GM04503 (cell line): ENCODE results near the gene CHCHD3.

Experiments used
- DNase-seq: peaks from one replicate; pipeline ENCODE4 v3.0.0-alpha.2; 2012; ENCODE audit warnings: low read depth

The CHCHD3 gene

GRCh38 chr7:132773527-132773956 is 308.3 kb downstream of the CHCHD3 start:
- DNase-seq: peak; percentile 70

- no peak for DNase-seq
Measured at GRCh38 chr7:132771301-132771730, 310.6 kb downstream of the CHCHD3 start.

GRCh38 chr7:132770055-132770454 is 311.8 kb downstream of the CHCHD3 start:
- DNase-seq: no peak

- DNase-seq: no peak
Measured at GRCh38 chr7:132769280-132769679, 312.6 kb downstream of the CHCHD3 start.

- DNase-seq: no peak
Measured at GRCh38 chr7:132768099-132768498, 313.8 kb downstream of the CHCHD3 start.

GRCh38 chr7:132767378-132767777 is 314.5 kb downstream of the CHCHD3 start:
- no peak for DNase-seq

GRCh38 chr7:132766660-132767059 is 315.2 kb downstream of the CHCHD3 start:
- DNase-seq: no peak

GRCh38 chr7:132765861-132766260 is 316.0 kb downstream of the CHCHD3 start:
- no peak for DNase-seq

- DNase-seq: no peak
Measured at GRCh38 chr7:132764762-132765161, 317.1 kb downstream of the CHCHD3 start.

- DNase-seq: no peak
Measured at GRCh38 chr7:132760866-132761265, 321.0 kb downstream of the CHCHD3 start.

GRCh38 chr7:132760244-132760623 is 321.7 kb downstream of the CHCHD3 start:
- DNase-seq: no peak

- no peak for DNase-seq
Measured at GRCh38 chr7:132759482-132760243, 322.2 kb downstream of the CHCHD3 start.

- DNase-seq: no peak
Measured at GRCh38 chr7:132758986-132759385, 322.9 kb downstream of the CHCHD3 start.

- DNase-seq: no peak
Measured at GRCh38 chr7:132757783-132758182, 324.1 kb downstream of the CHCHD3 start.

GRCh38 chr7:132756484-132756990 is 325.4 kb downstream of the CHCHD3 start:
- no peak for DNase-seq

- DNase-seq: no peak
Measured at GRCh38 chr7:132755538-132756483, 326.1 kb downstream of the CHCHD3 start.

- no peak for DNase-seq
Measured at GRCh38 chr7:132752431-132752830, 329.5 kb downstream of the CHCHD3 start.

- no peak for DNase-seq
Measured at GRCh38 chr7:132751244-132751647, 330.6 kb downstream of the CHCHD3 start.

GRCh38 chr7:132750530-132751217 is 331.2 kb downstream of the CHCHD3 start:
- DNase-seq: no peak

- DNase-seq: no peak
Measured at GRCh38 chr7:132750096-132750495, 331.8 kb downstream of the CHCHD3 start.

GRCh38 chr7:132745510-132745909 is 336.4 kb downstream of the CHCHD3 start:
- DNase-seq: no peak

- DNase-seq: no peak
Measured at GRCh38 chr7:132743974-132744373, 337.9 kb downstream of the CHCHD3 start.
